Bone marrow (tissue), 2 donors: Measurements from ENCODE around the gene PCCB.
A peak's percentile ranks its signal among the peaks of the same experiment; 100 is the strongest.
"Not testable (repeated sequence)": the region's sequence is repeated elsewhere in the genome, so short reads cannot be mapped to it uniquely, and the experiment has no call there.

Experiments used
- DNase-seq, 2 donors: peaks; one replicate each; lab custom pipeline; 2025; lab: John Stamatoyannopoulos, UW

The PCCB gene

GRCh38 chr3:136250059-136250902 lies at the start of gene PCCB:
Gene PCCB, plus strand, starts transcription at chr3:136250340. Its CDS starts 36 bp downstream, at chr3:136250376.
- peak; percentile 82 to 99 for DNase-seq

GRCh38 chr3:136207489-136208115 lies 42.5 kb upstream of the PCCB start:
- no peak for DNase-seq

DNA sequence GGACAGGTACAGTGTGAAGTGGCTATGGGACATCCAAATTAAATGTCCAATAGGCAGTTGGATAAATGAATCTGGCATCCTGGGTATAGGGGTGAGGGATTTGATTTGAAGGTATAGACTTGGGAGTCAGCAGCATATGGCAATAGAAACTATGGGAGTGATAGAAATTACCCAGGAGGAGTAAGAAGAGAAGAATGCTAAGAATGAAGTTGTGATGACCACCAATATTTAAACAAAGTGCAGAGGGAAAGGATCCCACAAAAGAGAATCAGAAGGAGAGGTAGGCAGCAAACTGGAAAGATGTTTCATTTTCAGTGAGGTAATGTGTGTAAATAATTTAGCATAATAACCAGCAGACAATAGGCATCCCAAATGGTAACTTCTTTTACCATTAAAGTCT lies 40.2 kb upstream of the PCCB start:
- DNase-seq, result no peak

GRCh38 chr3:136211547-136211946 lies 38.6 kb upstream of the PCCB start:
- no peak for DNase-seq

DNA sequence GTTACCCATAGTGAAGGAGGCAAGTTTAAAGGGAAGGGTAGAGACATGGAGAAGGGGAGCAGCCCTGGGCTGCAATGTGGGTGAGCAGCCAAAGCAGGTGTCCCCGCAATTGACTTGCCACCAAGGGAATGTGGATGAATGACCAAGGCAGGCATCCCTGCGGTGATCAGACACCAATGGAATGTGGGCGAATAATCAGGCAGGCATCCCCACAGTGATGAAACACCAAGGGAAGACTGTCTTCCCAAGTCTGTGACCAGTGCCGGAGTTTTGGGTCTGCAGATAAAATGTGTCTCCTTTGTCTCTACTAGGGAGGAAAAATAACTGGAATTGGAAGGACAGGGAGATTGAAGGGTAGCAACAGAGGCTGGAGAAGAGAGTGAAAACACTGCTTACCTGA lies 27.4 kb upstream of the PCCB start:
- not testable (repeated sequence) for DNase-seq

DNA sequence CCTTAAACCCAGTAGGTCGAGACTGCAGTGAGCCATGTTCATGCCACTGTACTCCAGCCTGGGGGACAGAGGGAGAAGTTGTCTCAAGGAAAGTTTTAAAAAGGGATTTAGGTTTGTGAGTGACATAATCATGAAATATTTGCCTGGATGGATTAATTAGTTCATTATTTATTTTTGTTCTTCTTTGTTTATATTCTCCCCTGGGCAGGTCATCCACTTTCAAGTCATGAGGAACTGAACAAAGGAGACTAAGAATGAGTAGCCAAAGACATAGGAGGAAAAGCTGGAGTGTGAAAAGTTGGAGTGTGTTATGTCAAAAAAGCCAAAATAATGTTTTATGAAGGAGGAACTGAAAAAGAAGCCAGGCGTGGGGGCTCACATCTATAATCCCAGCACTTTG lies 17.7 kb upstream of the PCCB start:
- DNase-seq, result no peak

- DNase-seq, result no peak
Measured at GRCh38 chr3:136235545-136235944, 14.6 kb upstream of the PCCB start.

DNA sequence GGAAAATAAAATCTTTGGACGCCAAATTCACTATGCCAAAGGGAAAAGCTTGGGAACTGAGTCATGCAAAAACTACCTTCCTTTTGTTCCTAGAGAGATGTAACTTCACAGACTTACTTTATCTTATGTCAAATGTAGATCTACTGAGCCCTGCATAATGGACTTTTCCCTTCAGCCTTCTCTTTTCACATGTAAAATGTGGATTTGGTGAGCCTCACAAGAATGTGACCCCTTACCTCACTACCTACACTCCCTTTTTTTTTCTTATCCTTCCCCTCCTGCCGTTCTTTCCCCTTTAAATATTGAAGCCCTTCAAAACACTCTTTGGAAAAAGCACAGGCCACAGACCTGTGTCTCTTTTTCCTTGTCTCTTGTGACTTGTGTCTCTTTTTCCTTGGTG lies 14.0 kb upstream of the PCCB start:
- DNase-seq, result no peak

DNA sequence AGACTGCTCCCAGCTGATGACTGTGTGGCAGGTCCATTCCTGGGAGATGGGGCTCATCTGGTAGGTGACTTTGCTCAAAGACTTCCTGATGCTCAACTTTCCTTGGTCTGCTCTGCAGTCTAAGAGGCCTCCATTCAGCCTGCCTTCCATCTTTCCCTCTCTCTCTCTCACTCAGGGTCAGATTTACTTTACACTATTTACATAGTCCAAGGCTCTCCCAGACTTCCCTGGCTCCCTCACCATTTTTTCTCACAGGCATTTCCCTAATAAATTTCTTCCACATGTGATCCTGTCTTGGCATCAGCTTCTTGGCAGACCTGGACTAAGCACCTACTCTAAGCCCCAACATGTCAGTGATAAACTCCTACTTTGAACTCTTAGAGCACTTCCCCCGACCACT lies 13.0 kb upstream of the PCCB start:
- DNase-seq, result no peak

GRCh38 chr3:136237961-136238649 lies 12.0 kb upstream of the PCCB start:
- DNase-seq, result no peak

DNA sequence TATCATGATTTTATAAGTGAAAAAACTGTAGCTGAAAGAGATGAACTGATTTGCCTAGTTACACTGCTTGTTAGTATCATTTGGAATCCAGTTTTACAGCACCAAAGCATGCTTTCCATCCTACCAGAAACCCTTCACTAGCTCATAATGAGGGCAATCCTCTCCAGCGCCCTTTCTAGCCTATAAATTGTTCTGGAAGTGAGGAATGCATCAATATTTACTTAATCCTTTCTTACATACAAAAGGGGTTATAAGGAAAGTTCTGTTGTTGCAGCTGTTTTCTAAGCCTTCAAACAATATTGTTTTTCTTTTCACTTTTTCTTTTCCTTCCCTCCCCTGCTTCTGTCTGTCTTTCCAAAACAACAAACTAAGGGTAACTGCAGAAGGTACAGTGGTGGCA lies 11.0 kb upstream of the PCCB start:
- DNase-seq, result no peak

GRCh38 chr3:136245691-136246090 lies 4.4 kb upstream of the PCCB start:
- no peak for DNase-seq

DNA sequence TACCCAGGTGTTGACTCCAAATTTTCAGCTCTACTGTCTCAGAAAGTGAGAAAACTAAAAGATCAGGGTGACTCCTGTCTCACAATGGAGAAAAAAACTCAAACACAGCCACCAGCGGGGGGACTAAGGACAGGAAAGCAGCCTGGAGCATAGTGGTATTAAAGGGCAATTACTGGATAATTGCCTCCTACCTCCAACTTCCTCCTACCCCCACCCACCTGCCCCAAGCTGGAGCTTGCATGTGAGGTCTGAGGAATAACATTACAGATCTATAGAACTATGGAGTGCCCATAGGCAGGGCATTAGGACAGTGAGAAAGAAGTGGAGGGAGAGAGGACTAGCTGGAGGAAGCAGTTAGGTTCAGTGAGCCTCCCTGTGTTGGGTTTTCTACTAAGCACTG lies 2.7 kb upstream of the PCCB start:
- DNase-seq, result no peak

GRCh38 chr3:136247855-136248590 lies 2.1 kb upstream of the PCCB start:
- DNase-seq, result no peak

DNA sequence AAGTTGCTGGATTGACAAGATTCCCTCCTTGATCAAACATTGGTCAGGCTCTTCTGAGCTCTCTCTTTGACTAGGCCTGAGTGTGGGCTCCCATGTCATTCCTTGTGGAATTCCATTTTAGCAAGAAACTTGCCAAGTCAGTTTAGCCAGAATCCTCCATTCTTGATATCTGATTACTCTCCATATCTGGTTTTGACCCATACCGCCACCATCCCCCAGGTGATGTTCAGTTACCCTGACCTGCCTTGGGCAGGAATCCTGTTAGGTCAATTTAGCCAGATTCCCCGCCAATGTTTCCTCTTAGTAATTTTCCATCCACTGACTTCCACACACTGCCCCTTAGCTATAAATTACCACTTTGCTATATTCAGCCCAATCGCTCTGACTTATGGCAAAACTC lies 1.0 kb upstream of the PCCB start:
- DNase-seq, result no peak

DNA sequence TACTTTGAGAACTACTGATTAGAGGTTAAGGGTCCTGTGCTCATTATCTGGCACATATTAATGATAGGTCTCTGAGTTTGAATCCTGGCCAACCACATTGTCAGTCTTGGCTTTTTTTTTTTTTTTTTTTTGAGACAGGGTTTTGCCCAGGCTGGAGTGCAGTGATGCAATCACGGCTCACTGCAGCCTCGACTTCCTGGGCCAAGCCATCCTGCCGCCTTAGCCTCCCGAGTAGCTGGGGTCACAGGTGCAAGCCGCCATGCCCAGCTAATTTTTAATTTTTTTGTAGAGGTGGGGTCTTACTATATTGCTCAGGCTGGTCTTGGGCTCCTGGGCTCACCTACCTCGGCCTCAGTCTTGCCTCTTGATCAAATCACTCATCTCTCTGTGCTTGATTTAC lies 547 bp upstream of the PCCB start:
- DNase-seq, result no peak

DNA sequence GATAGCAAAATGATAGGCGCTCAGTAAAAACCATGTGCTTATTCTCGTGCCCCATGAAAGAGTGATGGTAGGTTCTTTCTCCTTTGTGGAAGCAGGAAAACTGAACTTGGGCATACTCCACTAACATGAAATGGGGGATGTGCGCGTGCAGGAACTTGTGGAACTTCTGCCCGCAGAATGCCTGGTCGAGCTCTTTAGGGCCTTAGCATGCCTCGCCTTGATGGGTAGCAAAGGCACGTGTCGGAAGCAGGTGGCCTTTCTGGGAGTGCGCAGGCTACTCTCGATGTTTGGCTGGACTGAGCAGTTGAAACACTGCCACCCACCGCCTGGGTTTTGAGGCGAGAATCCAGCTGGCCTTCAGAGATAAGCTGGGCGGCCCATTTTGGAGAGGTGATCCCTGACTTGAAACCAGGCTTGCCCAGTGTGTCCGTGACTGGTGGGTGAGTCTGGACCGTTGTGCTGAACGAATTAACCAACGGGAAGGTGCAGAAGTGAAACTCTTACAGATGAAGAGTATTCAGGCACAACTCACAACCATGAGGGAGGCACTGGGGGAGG lies 842 bp downstream of the PCCB start:
- DNase-seq, result peak; percentile 28 to 59

DNA sequence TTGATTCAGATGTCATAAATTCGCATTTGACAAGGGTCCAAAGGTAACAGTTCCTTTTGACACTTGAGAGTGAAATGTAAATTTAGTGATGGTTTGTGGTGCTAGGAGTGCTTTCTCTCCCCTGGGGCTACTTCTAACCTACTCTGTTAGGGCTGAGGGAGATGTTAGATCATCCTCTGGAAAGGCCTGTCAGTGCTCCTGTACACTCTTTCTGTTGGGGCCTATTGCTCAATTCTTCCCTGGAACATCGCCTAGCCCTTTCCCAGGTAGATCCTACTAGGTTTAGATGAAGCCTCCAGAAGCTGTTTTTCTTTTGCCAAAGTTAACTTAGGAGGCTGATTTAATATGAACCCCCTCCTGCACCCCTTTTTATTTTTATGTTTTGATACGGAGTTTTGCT lies 1.4 kb downstream of the PCCB start:
- no peak for DNase-seq

DNA sequence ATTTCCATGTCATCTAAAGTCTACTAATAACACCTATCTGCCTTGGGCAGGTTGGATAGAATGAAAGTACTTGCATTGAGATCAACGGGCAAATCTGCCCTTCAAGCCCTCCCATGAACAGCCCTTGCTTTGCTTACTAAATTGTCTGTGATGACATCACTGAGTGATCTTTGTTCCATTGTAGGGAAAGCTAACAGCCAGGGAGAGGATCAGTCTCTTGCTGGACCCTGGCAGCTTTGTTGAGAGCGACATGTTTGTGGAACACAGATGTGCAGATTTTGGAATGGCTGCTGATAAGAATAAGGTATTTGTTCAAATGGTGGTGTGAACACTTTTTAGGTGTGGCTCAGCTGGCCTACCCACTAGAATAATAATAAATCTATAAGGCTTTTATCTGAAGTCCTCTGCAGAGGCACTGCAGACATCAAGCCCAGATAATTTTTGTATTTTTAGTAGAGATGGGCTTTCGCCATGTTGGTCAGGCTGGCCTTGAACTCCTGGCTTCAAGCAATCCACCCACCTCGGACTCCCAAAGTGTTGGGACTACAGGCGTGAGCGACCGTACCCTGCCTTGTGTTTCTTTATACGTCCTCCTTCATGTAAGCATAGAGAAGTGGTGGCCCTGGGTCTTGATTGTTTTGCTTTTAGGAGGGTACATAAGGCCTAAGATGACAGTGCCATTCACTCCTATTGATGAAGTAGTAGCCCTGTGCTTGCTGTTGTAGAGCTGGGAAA lies 5.7 kb downstream of the PCCB start:
- no peak for DNase-seq

DNA sequence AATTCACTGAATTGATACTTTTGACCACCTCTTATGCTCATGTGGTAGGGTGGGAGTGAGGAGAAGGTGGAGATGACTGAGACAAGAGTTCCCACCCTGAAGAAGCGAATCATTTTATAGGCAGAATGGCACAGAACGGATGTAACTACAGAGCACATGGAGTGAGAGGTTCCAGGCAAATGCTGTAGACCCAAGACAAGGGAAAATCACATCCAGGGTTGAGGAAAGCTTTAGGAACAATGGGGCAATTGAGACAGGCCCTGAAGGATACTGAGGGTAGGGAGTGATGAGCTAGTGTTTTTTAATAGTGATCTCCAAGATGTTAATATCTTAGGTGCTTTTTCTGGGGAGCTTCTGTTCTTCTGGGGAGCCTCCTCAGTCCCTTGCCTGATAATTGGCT lies 8.1 kb downstream of the PCCB start:
- DNase-seq, result no peak

GRCh38 chr3:136261826-136262225 lies 11.7 kb downstream of the PCCB start:
- DNase-seq, result no peak
